Measurements from ENCODE around the gene MAMSTR. TPM values are rescaled to one million over a fixed set of nuclear protein-coding genes. Genes with fewer than 3 reads are reported as not detected.
"Not testable (repeated sequence)": the region's sequence is repeated elsewhere in the genome, so short reads cannot be mapped to it uniquely, and the experiment has no call there.

MAMSTR gene
- 1 to 10 TPM in 4 of 5 donors, under 1 TPM in 1; 0.56 to 2.4 (median 1.6) TPM for total RNA-seq
- total RNA-seq (2013), result 0.72 TPM
- total RNA-seq, result 0.06 to 2.4 (median 0.77) reads per million in 29 experiments

GRCh38 chr19:48719263-48720171, at the start of gene MAMSTR:
Gene MAMSTR (minus strand): TSS chr19:48719725. CDS start chr19:48719031, 694 bp downstream.
- DNase-seq, result no peak
- no peak for ATAC-seq (replicated peaks in 1 of 4)
- Histone ChIP-seq H3K9me3 (no peaks in the 10 kb centered on the region), H3K4me1 (ENCODE audit: control insufficient read depth in 1 of 2, extremely low read depth in 1 of 2, insufficient read depth in 2 of 2, low read length in 2 of 2) (peaks cover 5 to 25% of the 10 kb centered on the region in 2 experiments), H3K4me3 (ENCODE audit: control insufficient read depth in 1 of 2, extremely low read depth in 1 of 2, low read length in 1 of 2) (peak within 1 kb of the TSS; percentile 74 to 78), H3K36me3 (ENCODE audit: control insufficient read depth in 2 of 2, extremely low read depth in 1 of 2, insufficient read depth in 1 of 2, low read length in 1 of 2) (no peaks in the 10 kb centered on the region), H3K27me3 (replicated peaks in 1 of 2; ENCODE audit: control insufficient read depth in 2 of 2, extremely low read depth in 1 of 2, insufficient read depth in 2 of 2, low read length in 1 of 2) (no peaks in the 10 kb centered on the region), H3K27ac (ENCODE audit: low read length) (peak within 1 kb of the TSS; percentile 94)
- H3K36me3 Mint-ChIP-seq, result no peaks in the 10 kb centered on the region
- CTCF ChIA-PET, result no interaction called here
- POLR2A ChIA-PET, result no interaction called here
- no peaks in the 10 kb centered on the region for H3K9me3 Mint-ChIP-seq
- WGBS (ENCODE audit: insufficient coverage), result 89% methylated on average over 22 of the region's 33 CpGs
- H3K27ac Mint-ChIP-seq, result peak within 1 kb of the TSS; percentile 98 to 100
- H3K4me1 Mint-ChIP-seq, result peaks cover 14 to 20% (median 17%) of the 10 kb centered on the region in 3 donors
- peak within 1 kb of the TSS; percentile 82 to 97 (median 95) for H3K4me3 Mint-ChIP-seq
- H3K27me3 Mint-ChIP-seq, result no peaks in the 10 kb centered on the region

- ATAC-seq (replicated peaks in 1 of 4) (no peak), DNase-seq (no peak)
- POLR2A ChIA-PET, result interaction anchor here in 1 of 2 donors (0.6 to 0.7 kb wide), 2 partner anchors 31 to 217 kb away, joined by 3 to 4 read pairs; no protein-coding TSS in a partner anchor
- Histone ChIP-seq H3K4me3 (ENCODE audit: control insufficient read depth in 1 of 2, extremely low read depth in 1 of 2, low read length in 1 of 2) (no peak overlapping the region), H3K27me3 (replicated peaks in 1 of 2; ENCODE audit: control insufficient read depth in 2 of 2, extremely low read depth in 1 of 2, insufficient read depth in 2 of 2, low read length in 1 of 2) (peaks cover 2 to 37% of the 10 kb centered on the region in 2 experiments), H3K9me3 (no peaks in the 10 kb centered on the region), H3K36me3 (ENCODE audit: control insufficient read depth in 2 of 2, extremely low read depth in 1 of 2, insufficient read depth in 1 of 2, low read length in 1 of 2) (no peaks in the 10 kb centered on the region), H3K4me1 (ENCODE audit: control insufficient read depth in 1 of 2, extremely low read depth in 1 of 2, insufficient read depth in 2 of 2, low read length in 2 of 2) (no peaks in the 10 kb centered on the region), H3K27ac (ENCODE audit: low read length) (no peak overlapping the region)
- Mint-ChIP-seq H3K4me3 (no peak overlapping the region), H3K4me1 (no peaks in the 10 kb centered on the region), H3K36me3 (no peaks in the 10 kb centered on the region), H3K27me3 (peaks cover 20 to 32% of the 10 kb centered on the region in 2 donors), H3K27ac (peak overlapping the region in 1 of 2 donors; percentile 41), H3K9me3 (no peaks in the 10 kb centered on the region)
- CTCF ChIA-PET, result interaction anchor here in 1 of 2 donors (0.6 kb wide), 2 partner anchors 79 to 768 kb away, joined by 4 to 5 read pairs; no protein-coding TSS in a partner anchor
- WGBS (ENCODE audit: insufficient coverage), result 76% methylated on average over 4 of the region's 11 CpGs
Measured at GRCh38 chr19:48768994-48769713, 49.6 kb upstream of the MAMSTR start.

GRCh38 chr19:48768171-48768753, 48.7 kb upstream of the MAMSTR start:
- H3K9me3 ChIP-seq; H3K4me3 ChIP-seq (ENCODE audit: control insufficient read depth in 1 of 2, extremely low read depth in 1 of 2, low read length in 1 of 2); H3K4me1 ChIP-seq (ENCODE audit: control insufficient read depth in 1 of 2, extremely low read depth in 1 of 2, insufficient read depth in 2 of 2, low read length in 2 of 2); ATAC-seq (replicated peaks in 1 of 4); H3K4me3 Mint-ChIP-seq; H3K27ac Mint-ChIP-seq; H3K9me3 Mint-ChIP-seq; H3K27ac ChIP-seq (ENCODE audit: low read length); H3K36me3 Mint-ChIP-seq; H3K4me1 Mint-ChIP-seq; H3K36me3 ChIP-seq (ENCODE audit: control insufficient read depth in 2 of 2, extremely low read depth in 1 of 2, insufficient read depth in 1 of 2, low read length in 1 of 2); DNase-seq; CTCF ChIA-PET: not testable (repeated sequence)
- WGBS (ENCODE audit: insufficient coverage), result 28% methylated on average over 2 of the region's 6 CpGs
- H3K27me3 ChIP-seq (replicated peaks in 1 of 2; ENCODE audit: control insufficient read depth in 2 of 2, extremely low read depth in 1 of 2, insufficient read depth in 2 of 2, low read length in 1 of 2), result peaks cover 2 to 33% of the 10 kb centered on the region in 2 experiments
- H3K27me3 Mint-ChIP-seq, result peaks cover 20 to 32% of the 10 kb centered on the region in 2 donors
- POLR2A ChIA-PET, result interaction anchor here in 1 of 2 donors (0.7 kb wide), 1 partner anchor 30 kb away, joined by 4 read pairs; no protein-coding TSS in a partner anchor

- H3K36me3 Mint-ChIP-seq; H3K4me3 ChIP-seq (ENCODE audit: control insufficient read depth in 1 of 2, extremely low read depth in 1 of 2, low read length in 1 of 2); POLR2A ChIA-PET; CTCF ChIA-PET; H3K27ac Mint-ChIP-seq; H3K27ac ChIP-seq (ENCODE audit: low read length); DNase-seq; H3K4me1 Mint-ChIP-seq; H3K9me3 ChIP-seq; H3K9me3 Mint-ChIP-seq; H3K36me3 ChIP-seq (ENCODE audit: control insufficient read depth in 2 of 2, extremely low read depth in 1 of 2, insufficient read depth in 1 of 2, low read length in 1 of 2); H3K4me1 ChIP-seq (ENCODE audit: control insufficient read depth in 1 of 2, extremely low read depth in 1 of 2, insufficient read depth in 2 of 2, low read length in 2 of 2); ATAC-seq (replicated peaks in 1 of 4); H3K4me3 Mint-ChIP-seq: not testable (repeated sequence)
- peaks cover 2 to 40% of the 10 kb centered on the region in 2 experiments for H3K27me3 ChIP-seq (replicated peaks in 1 of 2; ENCODE audit: control insufficient read depth in 2 of 2, extremely low read depth in 1 of 2, insufficient read depth in 2 of 2, low read length in 1 of 2)
- no CpG with 5 or more reads among the region's 5 CpGs for WGBS (ENCODE audit: insufficient coverage)
- H3K27me3 Mint-ChIP-seq, result peaks cover 17 to 27% of the 10 kb centered on the region in 2 donors
Measured at GRCh38 chr19:48765816-48766215, 46.3 kb upstream of the MAMSTR start.

- H3K4me3 Mint-ChIP-seq, result no peak overlapping the region
- H3K9me3 Mint-ChIP-seq, result no peaks in the 10 kb centered on the region
- H3K9me3 ChIP-seq, result no peaks in the 10 kb centered on the region
- no peak for ATAC-seq (replicated peaks in 1 of 4)
- H3K4me1 Mint-ChIP-seq, result peaks cover 4 to 6% (median 5%) of the 10 kb centered on the region in 3 donors
- no peaks in the 10 kb centered on the region for H3K36me3 Mint-ChIP-seq
- ChIA-PET POLR2A (no interaction called here), CTCF (interaction anchor here (0.6 to 0.7 kb wide), 3 partner anchors 48 to 682 kb away, joined by 3 to 8 read pairs (median 4); no protein-coding TSS in a partner anchor)
- H3K36me3 ChIP-seq (ENCODE audit: control insufficient read depth in 2 of 2, extremely low read depth in 1 of 2, insufficient read depth in 1 of 2, low read length in 1 of 2), result no peaks in the 10 kb centered on the region
- no peak overlapping the region for H3K27ac Mint-ChIP-seq
- DNase-seq, result no peak
- H3K27me3 Mint-ChIP-seq, result peaks cover 7 to 15% of the 10 kb centered on the region in 2 donors
- peaks cover 2 to 64% of the 10 kb centered on the region in 2 experiments for H3K27me3 ChIP-seq (replicated peaks in 1 of 2; ENCODE audit: control insufficient read depth in 2 of 2, extremely low read depth in 1 of 2, insufficient read depth in 2 of 2, low read length in 1 of 2)
- H3K4me1 ChIP-seq (ENCODE audit: control insufficient read depth in 1 of 2, extremely low read depth in 1 of 2, insufficient read depth in 2 of 2, low read length in 2 of 2), result peaks cover 0 to 4% of the 10 kb centered on the region in 2 experiments
- WGBS (ENCODE audit: insufficient coverage), result 49% methylated on average over 13 of the region's 16 CpGs
- no peak overlapping the region for H3K27ac ChIP-seq (ENCODE audit: low read length)
- H3K4me3 ChIP-seq (ENCODE audit: control insufficient read depth in 1 of 2, extremely low read depth in 1 of 2, low read length in 1 of 2), result no peak overlapping the region
Measured at GRCh38 chr19:48760504-48761205, 41.1 kb upstream of the MAMSTR start.
